Astrocyte of the cerebellum (primary cell): Measurements from ENCODE around the gene ARHGEF7.
A peak's percentile ranks its signal among the peaks of the same experiment; 100 is the strongest.

Experiments
- DNase-seq: peaks from one replicate; pipeline ENCODE4 v3.0.0-alpha.2; 2011; ENCODE audit warnings: low read depth
- H3K4me3 ChIP-seq: 2 replicates; pipeline ENCODE4 v1.5.1; 2011; ENCODE audit warnings: mild to moderate bottlenecking, low read depth, low read length, moderate library complexity
- in situ Hi-C: cut with HindIII; loops from 2 replicates; pipeline ENCODE4 v1.10.0; 2017; ENCODE audit warnings: low sequenced_read_pairs
- TF ChIP-seq, protein P1 (sequence below): IDR thresholded peaks from 2 replicates; pipeline ENCODE4 v1.5.1; 2012; ENCODE audit warnings: low read length, low read depth, moderate library complexity, mild to moderate bottlenecking; ENCODE audit errors: missing control alignments

ARHGEF7 gene

DNA sequence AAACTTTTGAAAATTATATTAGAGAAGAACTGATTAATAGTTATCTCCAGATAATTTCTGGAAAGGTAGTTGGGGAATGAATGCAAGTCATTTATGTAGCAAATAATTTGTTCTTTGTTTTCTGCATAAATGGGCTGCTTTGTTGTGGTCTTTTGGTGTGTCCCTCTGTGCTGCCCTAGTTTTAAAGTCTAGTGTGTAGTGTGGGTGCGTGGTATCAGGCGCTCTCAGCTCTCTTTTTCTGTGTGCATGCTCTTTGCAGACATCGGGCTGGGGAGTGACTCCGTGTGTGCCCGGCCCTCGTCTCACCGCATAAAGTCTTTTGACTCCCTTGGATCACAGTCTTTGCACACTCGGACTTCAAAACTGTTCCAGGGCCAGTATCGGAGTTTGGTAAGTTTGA lies 94.5 kb downstream of the ARHGEF7 start:
- in situ Hi-C loops: no loop called here
- no peak overlapping the region for H3K4me3 ChIP-seq
- TF ChIP-seq, protein P1, sequence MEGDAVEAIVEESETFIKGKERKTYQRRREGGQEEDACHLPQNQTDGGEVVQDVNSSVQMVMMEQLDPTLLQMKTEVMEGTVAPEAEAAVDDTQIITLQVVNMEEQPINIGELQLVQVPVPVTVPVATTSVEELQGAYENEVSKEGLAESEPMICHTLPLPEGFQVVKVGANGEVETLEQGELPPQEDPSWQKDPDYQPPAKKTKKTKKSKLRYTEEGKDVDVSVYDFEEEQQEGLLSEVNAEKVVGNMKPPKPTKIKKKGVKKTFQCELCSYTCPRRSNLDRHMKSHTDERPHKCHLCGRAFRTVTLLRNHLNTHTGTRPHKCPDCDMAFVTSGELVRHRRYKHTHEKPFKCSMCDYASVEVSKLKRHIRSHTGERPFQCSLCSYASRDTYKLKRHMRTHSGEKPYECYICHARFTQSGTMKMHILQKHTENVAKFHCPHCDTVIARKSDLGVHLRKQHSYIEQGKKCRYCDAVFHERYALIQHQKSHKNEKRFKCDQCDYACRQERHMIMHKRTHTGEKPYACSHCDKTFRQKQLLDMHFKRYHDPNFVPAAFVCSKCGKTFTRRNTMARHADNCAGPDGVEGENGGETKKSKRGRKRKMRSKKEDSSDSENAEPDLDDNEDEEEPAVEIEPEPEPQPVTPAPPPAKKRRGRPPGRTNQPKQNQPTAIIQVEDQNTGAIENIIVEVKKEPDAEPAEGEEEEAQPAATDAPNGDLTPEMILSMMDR: no peak
- DNase-seq: no peak

DNA sequence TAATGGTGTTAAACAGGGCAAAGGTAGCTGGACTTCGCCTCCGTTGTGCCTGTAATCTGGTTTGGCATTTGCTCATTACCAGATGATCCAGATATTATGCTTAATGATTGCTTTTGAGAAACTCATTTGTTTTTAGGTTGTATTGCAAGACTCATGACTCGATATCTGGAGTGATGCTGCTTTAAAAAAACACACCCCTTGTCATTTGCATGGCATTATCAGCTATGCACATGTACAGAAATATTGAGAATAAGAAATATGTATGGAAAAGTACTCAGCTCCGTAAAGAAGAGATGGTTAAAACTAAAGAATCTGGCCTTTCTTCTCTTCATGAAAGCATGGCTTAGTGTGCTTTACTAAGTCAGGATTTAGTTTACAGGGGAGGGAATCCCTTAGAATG lies 95.0 kb downstream of the ARHGEF7 start:
- in situ Hi-C loops: no loop called here
- H3K4me3 ChIP-seq: peak overlapping the region; percentile 1
- TF ChIP-seq, protein P1: no peak
- no peak for DNase-seq

DNA sequence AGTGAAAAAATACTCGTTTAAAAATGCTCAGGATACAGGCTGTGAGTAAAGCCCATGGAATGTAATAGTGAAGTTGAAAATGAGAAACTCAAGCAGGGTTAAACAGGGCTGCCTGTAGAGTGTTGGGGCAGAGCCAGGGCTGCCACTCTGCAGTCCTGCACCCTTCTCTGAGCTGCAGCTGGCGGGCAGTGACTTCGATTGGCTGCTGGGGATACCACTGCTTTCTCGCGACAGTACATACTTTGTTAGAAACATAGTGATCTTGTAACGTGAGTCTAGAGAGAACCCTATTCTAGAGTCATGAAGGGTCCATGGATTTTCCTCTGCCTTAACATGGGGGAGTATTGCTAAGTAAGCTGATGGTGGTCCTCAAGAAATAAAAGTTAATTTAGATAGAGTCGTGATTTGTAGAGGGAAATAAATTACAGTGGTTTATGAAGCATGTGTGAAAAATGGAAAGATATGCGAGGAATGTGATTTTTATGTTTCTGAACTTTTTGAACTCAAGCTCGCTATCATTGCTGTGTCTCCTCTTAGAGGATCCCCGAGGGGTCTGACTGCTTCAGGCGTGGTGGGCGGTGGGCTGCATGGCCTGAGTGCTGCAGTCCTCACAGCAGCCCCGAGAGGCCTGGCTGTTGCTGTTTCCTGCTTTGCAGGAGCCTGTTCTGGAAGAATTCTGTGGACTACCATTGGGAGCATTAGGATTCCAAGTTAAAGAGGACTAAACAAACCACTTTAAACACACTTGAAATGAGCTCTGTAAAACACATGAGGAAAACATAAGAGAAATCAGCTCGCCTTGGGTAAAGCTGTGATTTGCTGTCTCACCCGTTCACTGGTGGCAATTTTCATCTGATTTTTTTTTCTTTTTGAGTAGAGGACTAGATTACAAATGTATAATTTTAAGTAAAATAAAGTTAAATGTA lies 95.7 kb downstream of the ARHGEF7 start:
- no peak for DNase-seq
- in situ Hi-C loops: no loop called here
- H3K4me3 ChIP-seq: peak overlapping the region; percentile 11
- TF ChIP-seq, protein P1: no peak

DNA sequence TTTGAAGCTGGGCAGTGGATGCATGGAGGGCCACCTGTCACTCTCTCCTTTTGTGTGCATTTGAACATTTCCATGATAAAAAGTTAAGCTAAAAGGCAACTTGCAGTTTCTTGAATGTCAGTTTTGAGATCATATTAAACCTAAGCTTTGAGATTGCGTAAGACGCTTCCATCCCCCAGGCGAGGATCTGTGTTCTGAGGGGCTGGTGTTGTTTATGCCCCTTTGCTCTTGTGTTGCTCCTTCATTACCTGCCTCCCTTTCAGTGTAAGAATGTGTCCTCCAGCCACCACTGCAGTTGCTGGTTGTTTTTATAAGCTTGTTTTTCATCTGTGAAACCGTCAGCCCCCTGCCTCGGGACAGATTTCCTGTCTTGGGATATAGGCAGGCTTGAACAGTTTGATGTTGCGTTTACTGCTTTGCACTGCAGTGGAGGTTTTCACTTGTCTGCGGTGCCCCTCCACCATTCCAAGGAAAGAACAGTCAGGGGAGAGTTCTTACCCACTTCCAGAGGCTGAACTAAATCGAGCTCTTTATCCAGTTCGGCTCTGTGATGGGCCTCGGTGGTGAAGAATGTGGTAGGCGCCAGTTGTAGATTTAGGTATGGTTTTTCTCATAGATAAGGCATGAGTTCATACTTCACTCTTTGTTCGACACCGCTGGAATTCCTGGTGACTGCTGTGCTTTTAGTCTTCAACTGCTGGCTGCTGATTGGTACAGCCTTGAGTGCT lies 96.8 kb downstream of the ARHGEF7 start:
- in situ Hi-C loops: no loop called here
- TF ChIP-seq, protein P1: no peak
- H3K4me3 ChIP-seq: peak overlapping the region; percentile 12

DNA sequence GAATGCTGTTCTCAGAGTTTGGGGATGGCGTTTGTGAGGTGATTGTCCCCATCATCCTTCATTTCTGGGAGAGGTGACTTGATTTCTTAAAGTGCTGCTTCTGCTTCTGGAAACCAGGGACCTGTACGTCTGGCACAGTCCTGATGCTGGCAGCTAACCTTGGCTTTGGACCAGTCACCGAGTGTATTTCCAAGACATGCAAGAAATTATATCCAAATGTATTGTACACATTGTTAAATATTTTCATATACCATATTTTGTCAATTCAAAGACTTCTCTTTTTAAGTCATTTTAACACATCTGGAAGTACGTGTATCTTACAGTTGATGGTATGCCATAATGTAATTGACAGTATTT lies 97.4 kb downstream of the ARHGEF7 start:
- in situ Hi-C loops: no loop called here
- no peak overlapping the region for H3K4me3 ChIP-seq
- TF ChIP-seq, protein P1: no peak
- DNase-seq: no peak

More for the DNA sequence above, 96.8 kb downstream of the ARHGEF7 start:
- DNase-seq: peak; percentile 90

DNA sequence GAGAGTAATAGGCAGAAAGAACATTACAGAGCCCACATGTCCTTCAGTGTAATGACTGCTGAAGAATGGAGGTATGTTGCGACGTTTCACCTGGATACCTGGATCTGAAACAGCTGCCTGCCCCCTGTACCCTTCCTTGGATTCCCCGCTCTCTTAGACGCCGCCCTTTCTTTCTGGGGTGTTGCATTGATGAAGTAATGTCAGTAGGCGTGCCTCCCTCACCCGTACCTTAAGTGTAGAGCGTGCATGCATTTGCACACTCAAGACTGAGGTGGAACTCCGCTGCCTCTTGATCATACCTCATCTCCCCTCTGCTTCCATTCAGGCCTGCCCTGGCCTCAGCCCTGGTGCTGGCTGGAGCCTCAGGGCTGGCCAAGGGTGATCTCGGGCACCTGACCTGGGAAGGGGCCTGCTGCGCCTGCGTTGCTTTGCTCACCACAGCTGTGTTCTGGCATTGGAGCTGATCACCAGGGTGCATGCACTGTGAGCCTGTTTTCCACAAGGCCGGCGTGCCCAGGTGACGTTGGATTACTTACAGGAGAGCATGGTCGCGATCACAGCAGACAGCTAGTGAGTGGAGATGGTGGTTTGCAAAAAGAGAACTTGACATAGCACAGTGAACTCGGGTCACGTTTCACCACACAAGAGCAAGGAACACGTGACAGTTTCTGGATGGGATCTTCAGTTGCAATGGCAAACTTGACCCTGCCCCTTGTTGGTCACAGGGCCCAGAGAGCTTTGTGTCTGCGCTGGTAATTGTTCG lies 99.0 kb downstream of the ARHGEF7 start:
- TF ChIP-seq, protein P1: no peak
- in situ Hi-C loops: no loop called here
- no peak overlapping the region for H3K4me3 ChIP-seq
- no peak for DNase-seq
